ENCODE results near the gene NFKBIA.
"Not testable (repeated sequence)": the region's sequence is repeated elsewhere in the genome, so short reads cannot be mapped to it uniquely, and the experiment has no call there.

NFKBIA gene

DNA sequence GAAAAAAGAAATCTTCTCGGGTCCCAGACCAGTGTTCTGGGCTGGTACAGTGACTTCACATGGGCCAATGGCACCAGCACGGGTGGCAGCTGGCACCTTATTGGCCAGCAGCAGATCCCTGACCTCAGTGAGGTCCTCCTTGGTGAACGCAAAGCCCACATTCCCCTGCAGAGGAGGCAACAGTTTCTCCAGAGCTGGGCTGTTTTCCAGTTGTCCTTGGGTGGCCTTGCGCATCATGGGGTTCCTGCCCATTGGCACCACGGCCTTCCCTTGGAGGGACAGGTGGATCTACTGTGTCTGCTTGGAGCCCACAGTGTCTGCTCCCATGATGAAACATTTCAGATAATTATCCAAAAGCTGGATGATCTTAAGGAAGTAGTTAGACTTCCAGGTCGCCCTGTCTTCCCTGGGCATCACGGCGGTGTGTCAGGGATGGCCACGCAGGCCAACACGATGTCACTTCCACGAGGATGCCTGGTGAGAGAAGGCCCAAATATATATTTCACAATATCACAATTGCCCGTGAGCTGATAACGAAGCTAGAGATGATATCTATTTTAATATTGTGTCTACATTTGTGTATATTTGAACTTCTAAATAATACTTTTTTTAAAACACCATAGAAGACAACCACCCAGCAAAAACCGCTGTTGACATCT lies 15.8 kb downstream of the NFKBIA start:
- DNase-seq: no peak

DNA sequence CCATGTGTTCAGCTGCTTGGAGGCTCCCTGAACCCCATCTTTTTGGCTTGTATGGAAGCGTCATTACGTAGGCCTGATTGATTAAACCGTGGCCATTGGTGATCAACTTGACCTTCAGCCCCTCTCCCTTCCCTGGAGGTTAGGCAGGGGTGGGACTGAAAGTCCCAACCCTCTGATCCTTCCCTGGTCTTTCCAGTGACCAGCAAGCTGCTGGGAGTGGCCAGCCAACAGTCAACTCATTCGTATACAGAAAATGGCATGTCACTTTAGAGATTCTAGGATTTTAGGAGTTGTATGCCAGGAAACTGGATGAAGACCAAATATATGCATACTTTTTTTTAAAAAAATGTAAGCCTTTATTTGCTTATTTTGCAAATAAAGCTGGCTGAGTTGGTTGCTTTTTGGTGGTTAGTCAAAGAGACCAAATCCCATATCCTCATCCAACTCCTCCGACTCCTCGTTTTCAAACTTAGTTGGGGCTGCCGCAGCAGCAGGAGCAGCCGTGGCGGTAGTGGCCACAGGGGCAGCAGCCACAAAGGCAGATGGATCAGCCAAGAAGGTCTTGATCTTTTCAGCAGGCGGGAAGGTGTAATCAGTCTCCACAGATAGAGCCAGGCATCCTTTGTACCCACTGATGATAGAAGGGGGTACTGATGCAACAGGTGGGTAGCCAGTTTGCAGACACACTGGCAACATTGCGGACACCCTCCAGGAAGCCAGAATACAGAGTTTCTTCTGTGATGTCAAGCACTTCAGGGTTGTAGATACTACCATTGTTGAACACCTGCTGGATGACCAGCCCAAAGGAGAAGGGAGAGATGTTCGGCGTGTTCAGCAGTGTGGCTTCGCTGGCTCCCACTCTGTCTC lies 16.6 kb downstream of the NFKBIA start:
- no peak for DNase-seq

DNA sequence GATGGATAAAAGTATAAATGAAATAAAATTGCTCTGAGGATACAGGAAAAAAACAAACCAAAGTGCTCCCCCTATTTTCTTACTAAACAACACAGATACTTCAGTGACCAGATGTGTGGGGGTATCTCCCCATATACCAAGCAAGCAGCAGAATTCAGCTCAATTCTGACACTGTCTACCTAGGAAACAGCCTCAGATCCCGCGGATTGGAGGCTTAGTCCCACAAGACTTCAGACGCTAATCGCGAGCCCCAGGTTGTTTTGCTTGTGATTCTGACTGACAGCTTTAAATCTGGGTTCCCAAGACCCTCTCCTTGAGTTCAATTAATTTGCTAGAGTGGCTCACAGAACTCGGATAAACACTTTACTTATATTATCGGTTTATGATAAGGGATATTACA lies 17.3 kb downstream of the NFKBIA start:
- no peak for DNase-seq

- DNase-seq: no peak
Measured at GRCh38 chr14:35386673-35387125, 17.9 kb downstream of the NFKBIA start.

DNA sequence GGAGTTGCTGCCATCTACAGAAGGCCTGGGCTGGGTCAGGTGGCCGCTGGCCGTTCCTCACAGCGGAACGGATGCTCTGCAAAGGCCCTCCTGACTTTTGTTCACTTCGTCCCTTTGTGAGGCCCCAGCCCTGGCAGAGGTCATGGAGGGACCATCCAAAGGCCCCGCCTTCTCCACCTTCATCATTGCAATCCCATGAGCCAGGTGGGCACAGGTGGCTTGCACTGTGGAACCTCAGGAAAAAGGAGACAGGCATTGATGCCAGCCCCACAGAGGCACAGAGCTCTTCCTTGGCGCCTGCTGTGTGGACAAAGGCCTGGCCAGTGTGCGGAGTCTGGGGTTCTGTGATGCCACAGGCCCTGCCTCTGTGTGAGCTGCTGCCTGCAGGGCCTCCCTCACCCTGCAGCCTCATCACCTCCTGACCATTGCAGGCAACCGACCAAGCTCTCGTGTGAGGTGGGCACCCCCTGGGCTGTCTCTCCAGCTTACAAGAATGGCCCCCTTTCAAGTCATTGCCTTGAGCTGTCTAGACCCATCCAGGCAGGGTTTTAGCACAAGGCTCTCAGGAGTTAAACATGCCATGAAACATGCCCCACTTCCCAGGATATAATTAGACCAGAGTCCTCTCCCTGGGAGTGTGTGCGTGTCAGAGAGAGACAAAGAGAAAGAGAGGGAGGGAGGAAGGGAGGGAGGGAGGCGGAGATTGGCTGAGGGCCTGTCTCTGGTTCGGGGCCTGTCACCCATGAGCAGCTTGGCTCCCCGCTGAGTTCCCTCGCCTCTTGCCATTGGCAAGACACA lies 19.3 kb downstream of the NFKBIA start:
- no peak for DNase-seq

GRCh38 chr14:35384455-35385041 lies 20.0 kb downstream of the NFKBIA start:
- no peak for DNase-seq

- DNase-seq: no peak
Measured at GRCh38 chr14:35383569-35384454, 20.7 kb downstream of the NFKBIA start.

GRCh38 chr14:35380794-35381193 lies 23.8 kb downstream of the NFKBIA start:
- DNase-seq: no peak

- DNase-seq: not testable (repeated sequence)
Measured at GRCh38 chr14:35379234-35379933, 25.2 kb downstream of the NFKBIA start.

- DNase-seq: no peak
Measured at GRCh38 chr14:35378425-35379233, 25.9 kb downstream of the NFKBIA start.

GRCh38 chr14:35375558-35376025 lies 29.0 kb downstream of the NFKBIA start:
- DNase-seq: no peak

- no peak for DNase-seq
Measured at GRCh38 chr14:35374263-35374712, 30.3 kb downstream of the NFKBIA start.

GRCh38 chr14:35373208-35373607 lies 31.3 kb downstream of the NFKBIA start:
- not testable (repeated sequence) for DNase-seq

- no peak for DNase-seq
Measured at GRCh38 chr14:35370969-35371368, 33.6 kb downstream of the NFKBIA start.

- DNase-seq: no peak
Measured at GRCh38 chr14:35369701-35370191, 34.8 kb downstream of the NFKBIA start.

DNA sequence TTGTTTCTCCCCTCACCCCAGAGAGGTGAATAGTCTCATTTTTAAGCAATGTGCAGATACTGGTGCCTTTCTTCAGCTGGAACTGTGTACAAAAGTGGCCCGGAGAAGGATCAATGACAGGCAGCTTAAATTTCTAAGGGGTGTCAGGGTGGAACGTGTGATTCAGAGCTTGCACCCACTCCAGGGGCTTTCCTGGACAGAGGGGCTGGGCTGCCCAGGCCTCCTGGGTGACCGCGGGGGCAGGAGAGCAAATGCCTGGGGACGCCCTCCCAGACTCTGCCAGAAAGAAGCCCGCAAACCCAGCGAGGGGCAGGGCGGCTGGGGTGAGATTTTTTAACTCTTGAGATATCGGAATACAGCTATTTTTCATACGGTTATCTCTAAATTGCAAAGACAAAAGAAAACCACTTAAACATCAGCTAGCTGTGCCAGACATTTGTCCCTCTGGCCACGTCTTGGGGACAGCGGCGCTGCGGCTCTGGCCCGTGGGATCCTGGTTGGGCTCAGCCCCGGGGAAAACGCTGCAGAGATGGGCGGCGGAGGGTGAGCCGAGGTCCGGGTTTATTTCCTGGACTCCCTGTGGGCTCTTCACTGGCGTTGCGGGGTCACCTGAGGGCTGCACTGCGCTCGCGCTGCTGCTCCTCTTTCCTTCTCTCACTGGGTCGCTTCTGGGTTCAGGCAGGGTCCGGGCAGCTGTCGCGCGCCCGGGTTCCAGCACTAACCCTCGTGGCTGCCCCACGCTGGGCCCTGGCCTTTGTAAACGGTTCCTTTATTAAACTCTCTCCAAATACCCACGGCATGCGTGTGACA lies 35.8 kb downstream of the NFKBIA start:
- no peak for DNase-seq

- DNase-seq: no peak
Measured at GRCh38 chr14:35368139-35368460, 36.4 kb downstream of the NFKBIA start.

- no peak for DNase-seq
Measured at GRCh38 chr14:35367056-35367372, 37.5 kb downstream of the NFKBIA start.

DNA sequence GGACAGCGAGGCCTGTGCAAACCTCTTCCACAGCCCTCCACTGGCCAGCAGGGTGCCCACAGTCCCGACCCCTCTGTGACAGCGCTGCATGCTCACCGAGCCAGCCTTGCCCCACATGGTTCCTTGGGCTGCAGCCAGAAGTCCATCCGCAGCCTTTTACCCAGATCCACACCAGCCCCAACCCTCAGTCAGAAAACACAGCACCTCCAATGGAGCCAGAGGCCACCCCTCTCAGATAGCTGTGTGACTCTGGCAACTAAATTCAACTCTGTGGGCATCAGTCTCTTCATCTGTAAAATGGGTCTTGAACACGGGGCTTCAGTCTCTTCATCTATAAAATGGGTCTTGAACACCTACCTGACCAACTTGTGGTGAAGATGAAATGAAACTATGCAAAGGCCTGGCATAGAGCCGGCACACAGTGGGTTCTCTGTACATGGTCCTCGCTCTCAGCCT lies 38.0 kb downstream of the NFKBIA start:
- DNase-seq: no peak
